ENCODE measurements around the gene CRADD. TPM values are rescaled to one million over a fixed set of nuclear protein-coding genes. Genes with fewer than 3 reads are reported as not detected.

CRADD gene
- total RNA-seq, 4 donors from 2014 or later: 11.8 to 49.5 (median 31.4) TPM

- WGBS, 2 donors (ENCODE audit: low coverage in 1 of 2): 87 to 88% methylated on average over 3 of the region's 3 CpGs
- no peak for ATAC-seq
- Histone ChIP-seq H3K9me3 (peaks cover 0 to 10% (median 0%) of the 10 kb centered on the region in 3 donors), H3K4me1 (no peaks in the 10 kb centered on the region), H3K4me3 (no peak overlapping the region), H3K27me3 (no peaks in the 10 kb centered on the region), H3K36me3 (no peaks in the 10 kb centered on the region), H3K27ac (no peak overlapping the region)
- TF ChIP-seq EP300 (IDR thresholded peaks at IDR 0.05): no peak
Measured at GRCh38 chr12:93901739-93902138, 224.6 kb downstream of the CRADD start.

GRCh38 chr12:93902192-93902591 is 225.0 kb downstream of the CRADD start:
- Histone ChIP-seq H3K27me3 (no peaks in the 10 kb centered on the region), H3K4me3 (no peak overlapping the region), H3K9me3 (peaks cover 0 to 10% (median 0%) of the 10 kb centered on the region in 3 donors), H3K4me1 (no peaks in the 10 kb centered on the region), H3K27ac (no peak overlapping the region), H3K36me3 (no peaks in the 10 kb centered on the region)
- TF ChIP-seq EP300 (IDR thresholded peaks at IDR 0.05) (no peak), CTCF (IDR thresholded peaks at IDR 0.05) (no peak), POLR2A (IDR thresholded peaks at IDR 0.05) (no peak), POLR2AphosphoS5 (IDR thresholded peaks at IDR 0.05) (no peak)
- 82 to 86% methylated on average over 3 to 4 of the region's 4 CpGs for WGBS, 2 donors (ENCODE audit: low coverage in 1 of 2)
- ATAC-seq: no peak

GRCh38 chr12:93902736-93903562 is 225.8 kb downstream of the CRADD start:
- Histone ChIP-seq H3K27ac (no peak overlapping the region), H3K4me1 (no peaks in the 10 kb centered on the region), H3K36me3 (no peaks in the 10 kb centered on the region), H3K4me3 (no peak overlapping the region), H3K9me3 (peaks cover 0 to 10% (median 0%) of the 10 kb centered on the region in 3 donors), H3K27me3 (no peaks in the 10 kb centered on the region)
- ATAC-seq: no peak
- 88 to 100% methylated on average over 2 to 5 of the region's 5 CpGs for WGBS, 2 donors (ENCODE audit: low coverage in 1 of 2)
- TF ChIP-seq CTCF (IDR thresholded peaks at IDR 0.05): no peak
- no peak for TF ChIP-seq POLR2A (IDR thresholded peaks at IDR 0.05)
- TF ChIP-seq EP300 (IDR thresholded peaks at IDR 0.05): no peak
- no peak for TF ChIP-seq POLR2AphosphoS5 (IDR thresholded peaks at IDR 0.05)

GRCh38 chr12:93904124-93904523 is 226.9 kb downstream of the CRADD start:
- no peak for TF ChIP-seq POLR2A (IDR thresholded peaks at IDR 0.05)
- no peak for TF ChIP-seq CTCF (IDR thresholded peaks at IDR 0.05)
- TF ChIP-seq EP300 (IDR thresholded peaks at IDR 0.05): no peak
- TF ChIP-seq POLR2AphosphoS5 (IDR thresholded peaks at IDR 0.05): no peak
- Histone ChIP-seq H3K4me3 (no peak overlapping the region), H3K36me3 (no peaks in the 10 kb centered on the region), H3K9me3 (peaks cover 0 to 10% (median 0%) of the 10 kb centered on the region in 3 donors), H3K27me3 (no peaks in the 10 kb centered on the region), H3K4me1 (peaks cover 0 to 2% (median 0%) of the 10 kb centered on the region in 3 donors), H3K27ac (no peak overlapping the region)
- no peak for ATAC-seq
- 78 to 100% methylated on average over 1 of the region's 4 CpGs for WGBS, 2 donors (ENCODE audit: low coverage in 1 of 2)

- WGBS, 2 donors (ENCODE audit: low coverage in 1 of 2): 88 to 94% methylated on average over 2 of the region's 2 CpGs
- TF ChIP-seq CTCF (IDR thresholded peaks at IDR 0.05) (no peak), POLR2A (IDR thresholded peaks at IDR 0.05) (no peak), EP300 (IDR thresholded peaks at IDR 0.05) (no peak), POLR2AphosphoS5 (IDR thresholded peaks at IDR 0.05) (no peak)
- no peak for ATAC-seq
Measured at GRCh38 chr12:93908264-93908663, 231.1 kb downstream of the CRADD start.

More at GRCh38 chr12:93908264-93908663, 231.1 kb downstream of the CRADD start:
- Histone ChIP-seq H3K4me1 (peaks cover 0 to 6% (median 0%) of the 10 kb centered on the region in 3 donors), H3K27me3 (no peaks in the 10 kb centered on the region), H3K9me3 (no peaks in the 10 kb centered on the region), H3K36me3 (no peaks in the 10 kb centered on the region), H3K4me3 (no peak overlapping the region), H3K27ac (no peak overlapping the region)
